Mesenchymal stem cell (in vitro differentiated cells and primary cell): Measurements from ENCODE around the gene SWSAP1.

Experiments
- DNase-seq: peaks from one replicate; pipeline ENCODE4 v3.0.0-alpha.2; 2013
- H2AFZ ChIP-seq: one replicate; pipeline ENCODE4 v1.6.1; 2013; ENCODE audit warnings: low read depth, mild to moderate bottlenecking, control low read depth, inconsistent platforms, low read length, moderate library complexity
- H2AK5ac ChIP-seq: 2 replicates; pipeline ENCODE4 v1.6.1; 2013; ENCODE audit warnings: low read length, moderate library complexity, mild to moderate bottlenecking, inconsistent platforms; ENCODE audit not compliant: severe bottlenecking
- H2BK120ac ChIP-seq: one replicate; pipeline ENCODE4 v1.6.1; 2013; ENCODE audit warnings: low read depth, mild to moderate bottlenecking, inconsistent platforms, low read length, moderate library complexity
- H2BK12ac ChIP-seq, 2 experiments: one replicate each; pipeline ENCODE4 v1.6.1; 2013; ENCODE audit warnings: inconsistent platforms in 2 of 2, low read length in 2 of 2, mild to moderate bottlenecking in 2 of 2, moderate library complexity in 2 of 2, control low read depth in 1 of 2
- H2BK15ac ChIP-seq: one replicate; pipeline ENCODE4 v1.6.1; 2013; ENCODE audit warnings: mild to moderate bottlenecking, low read depth, inconsistent platforms; ENCODE audit not compliant: poor library complexity, severe bottlenecking
- H2BK5ac ChIP-seq: 2 replicates; pipeline ENCODE4 v1.6.1; 2013; ENCODE audit warnings: low read depth, mild to moderate bottlenecking, low read length, control low read depth, inconsistent platforms; ENCODE audit not compliant: poor library complexity, severe bottlenecking
- H3K14ac ChIP-seq, 2 experiments: one replicate each; pipeline ENCODE4 v1.6.1; 2013; ENCODE audit warnings: inconsistent platforms in 2 of 2, low read length in 2 of 2, control low read depth in 1 of 2, mild to moderate bottlenecking in 1 of 2, moderate library complexity in 1 of 2
- H3K18ac ChIP-seq, 2 experiments: one replicate each; pipeline ENCODE4 v1.6.1; 2013; ENCODE audit warnings: inconsistent platforms in 2 of 2, low read length in 2 of 2, control low read depth in 1 of 2, low read depth in 1 of 2, mild to moderate bottlenecking in 1 of 2
- H3K23ac ChIP-seq, 2 experiments: one replicate each; pipeline ENCODE4 v1.6.1; 2013; ENCODE audit warnings: inconsistent platforms in 2 of 2, low read length in 2 of 2, mild to moderate bottlenecking in 2 of 2, moderate library complexity in 2 of 2, control low read depth in 1 of 2
- H3K27ac ChIP-seq: 2 replicates; pipeline ENCODE4 v1.5.1; 2013; ENCODE audit warnings: mild to moderate bottlenecking, moderate library complexity, low read length, control low read depth, inconsistent platforms; ENCODE audit not compliant: poor library complexity, severe bottlenecking
- H3K27me3 ChIP-seq, 2 experiments: 2 replicates each; pipeline versions ENCODE4 v1.6.1 to v1.7.0; 2013; ENCODE audit warnings: low read length in 2 of 2, mild to moderate bottlenecking in 2 of 2, moderate library complexity in 2 of 2, control low read depth in 1 of 2, inconsistent platforms in 1 of 2; ENCODE audit not compliant: control insufficient read depth in 1 of 2, insufficient read depth in 1 of 2
- H3K36me3 ChIP-seq, 2 experiments: 2 replicates each; pipeline versions ENCODE4 v1.6.1 to v1.7.0; 2013; ENCODE audit warnings: low read length in 2 of 2, control low read depth in 1 of 2, inconsistent platforms in 1 of 2, low read depth in 1 of 2, mild to moderate bottlenecking in 1 of 2; ENCODE audit not compliant: insufficient read depth in 2 of 2, control insufficient read depth in 1 of 2
- H3K4ac ChIP-seq, 2 experiments: one replicate each; pipeline ENCODE4 v1.6.1; 2013; ENCODE audit warnings: inconsistent platforms in 2 of 2, low read length in 2 of 2, mild to moderate bottlenecking in 2 of 2, moderate library complexity in 2 of 2, control low read depth in 1 of 2, low read depth in 1 of 2
- H3K4me1 ChIP-seq: 2 replicates; pipeline ENCODE4 v1.6.1; 2013; ENCODE audit warnings: low read depth, low read length, control low read depth; ENCODE audit not compliant: control insufficient read depth, insufficient read depth
- H3K4me2 ChIP-seq: 2 replicates; pipeline ENCODE4 v1.6.1; 2013; ENCODE audit warnings: low read length, mild to moderate bottlenecking, inconsistent platforms; ENCODE audit not compliant: poor library complexity, severe bottlenecking
- H3K4me3 ChIP-seq, 2 experiments: 2 replicates each; pipeline versions ENCODE4 v1.5.1 to v1.7.0; 2013; ENCODE audit warnings: low read length in 2 of 2, mild to moderate bottlenecking in 2 of 2, control low read depth in 1 of 2, low read depth in 1 of 2; ENCODE audit not compliant: insufficient read depth in 1 of 2
- H3K79me1 ChIP-seq: replicated peaks from 2 replicates; pipeline ENCODE4 v1.6.1; 2013; ENCODE audit warnings: mild to moderate bottlenecking, control low read depth, low read length, inconsistent platforms; ENCODE audit not compliant: poor library complexity, severe bottlenecking
- H3K9ac ChIP-seq: 2 replicates; pipeline ENCODE4 v1.7.0; 2013; ENCODE audit warnings: mild to moderate bottlenecking, low read length, moderate library complexity
- H3K9me3 ChIP-seq: 2 replicates; pipeline ENCODE4 v1.7.0; 2013; ENCODE audit warnings: mild to moderate bottlenecking, low read length; ENCODE audit not compliant: control insufficient read depth
- H4K8ac ChIP-seq: one replicate; pipeline ENCODE4 v1.6.1; 2013; ENCODE audit warnings: inconsistent platforms, mild to moderate bottlenecking, low read length, moderate library complexity
- H4K91ac ChIP-seq: one replicate; pipeline ENCODE4 v1.6.1; 2013; ENCODE audit warnings: mild to moderate bottlenecking, low read length, inconsistent platforms
- WGBS: methylation state at CpG from one replicate; pipeline ENCODE4 v1.1.7; 2013; ENCODE audit warnings: mixed read lengths; 5-methylcytosine and 5-hydroxymethylcytosine counted together

SWSAP1 gene

DNA sequence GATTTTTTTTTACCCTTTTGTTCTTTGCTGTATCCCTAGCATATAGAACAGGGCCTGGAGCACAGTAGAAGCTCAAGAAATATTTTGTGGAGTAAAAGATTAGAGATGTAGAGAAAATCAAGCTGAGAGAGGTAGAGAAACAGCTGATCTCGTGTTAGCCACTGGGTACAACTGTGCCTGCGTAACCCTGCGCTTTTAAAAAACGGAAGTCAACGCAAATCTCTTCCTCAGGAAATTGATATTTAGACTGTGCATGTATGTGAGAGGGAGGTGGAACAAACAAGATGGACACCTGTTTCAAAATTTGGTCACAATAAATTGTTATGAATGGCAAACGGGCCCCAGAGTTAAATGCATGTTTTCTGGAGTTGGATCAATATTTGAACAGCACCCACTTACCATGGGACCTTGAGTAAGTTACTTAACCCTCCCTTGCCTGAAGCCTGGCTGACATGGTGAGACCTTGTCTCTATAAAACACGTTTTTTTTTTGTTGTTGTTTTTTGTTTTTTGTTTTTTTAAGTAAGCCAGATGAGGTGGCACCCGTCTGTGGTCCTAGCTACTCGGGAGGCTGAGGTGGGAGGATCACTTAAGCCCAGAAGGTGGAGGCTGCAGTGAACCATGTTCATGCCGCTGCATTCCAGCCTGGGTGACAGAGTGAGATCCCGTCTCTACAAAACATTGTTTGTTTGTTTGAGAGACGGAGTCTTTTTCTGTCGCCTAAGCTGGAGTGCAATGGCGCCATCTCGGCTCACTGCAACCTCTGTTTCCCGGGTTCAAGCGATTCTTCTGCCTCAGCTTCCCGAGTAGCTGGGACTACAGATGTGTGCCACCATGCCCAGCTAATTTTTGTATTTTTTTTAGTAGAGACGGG is 12.9 kb downstream of the SWSAP1 start:
- H2AK5ac ChIP-seq = no peak overlapping the region
- H2BK12ac ChIP-seq = no peak overlapping the region
- H2BK5ac ChIP-seq = no peak overlapping the region
- H3K23ac ChIP-seq = no peak overlapping the region
- no peak overlapping the region for H4K91ac ChIP-seq
- H3K18ac ChIP-seq = no peak overlapping the region
- DNase-seq = no peak
- no peak overlapping the region for H3K4ac ChIP-seq
- H2BK120ac ChIP-seq = no peak overlapping the region
- H3K14ac ChIP-seq = no peak overlapping the region
- no peak overlapping the region for H2BK15ac ChIP-seq
- H3K9me3 ChIP-seq = peaks cover 6% of the 10 kb centered on the region
- H3K36me3 ChIP-seq = no peaks in the 10 kb centered on the region
- no peaks in the 10 kb centered on the region for H3K79me1 ChIP-seq
- peaks cover 8 to 12% of the 10 kb centered on the region in 2 experiments for H3K27me3 ChIP-seq
- no peak overlapping the region for H3K27ac ChIP-seq
- H2AFZ ChIP-seq = no peak overlapping the region
- no peak overlapping the region for H3K9ac ChIP-seq
- H3K4me2 ChIP-seq = no peak overlapping the region
- H4K8ac ChIP-seq = no peak overlapping the region
- no peak overlapping the region for H3K4me3 ChIP-seq
- WGBS = 89% methylated on average over 19 of the region's 19 CpGs
- H3K4me1 ChIP-seq = peaks cover 18% of the 10 kb centered on the region

DNA sequence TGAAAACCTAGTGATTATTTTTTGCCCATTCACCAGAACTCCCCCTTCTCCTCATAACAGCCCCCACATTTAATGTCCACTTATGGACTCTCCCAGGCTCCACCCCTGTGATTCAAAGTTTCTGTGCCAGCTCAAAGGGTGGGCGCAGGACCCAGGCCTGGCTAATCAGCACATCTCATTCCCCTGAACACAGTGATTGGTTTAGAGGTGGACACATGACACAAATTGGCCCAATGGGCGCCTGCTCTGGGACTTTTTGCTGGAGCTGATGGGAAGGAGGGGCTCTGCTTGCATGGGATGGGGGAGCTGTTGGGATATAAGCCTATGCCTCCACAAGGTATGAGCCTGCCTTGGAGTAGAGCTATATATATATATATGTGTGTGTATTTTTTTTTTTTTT is 15.9 kb downstream of the SWSAP1 start:
- Histone ChIP-seq H3K18ac (no peak overlapping the region), H3K27ac (no peak overlapping the region), H2BK12ac (no peak overlapping the region), H3K23ac (no peak overlapping the region), H3K36me3 (no peaks in the 10 kb centered on the region), H4K91ac (no peak overlapping the region), H3K14ac (no peak overlapping the region), H3K4me3 (no peak overlapping the region), H3K27me3 (peaks cover 0 to 9% of the 10 kb centered on the region in 2 experiments), H2AFZ (no peak overlapping the region), H2BK120ac (no peak overlapping the region), H2AK5ac (no peak overlapping the region), H3K79me1 (no peaks in the 10 kb centered on the region), H3K4ac (no peak overlapping the region), H2BK15ac (no peak overlapping the region), H4K8ac (no peak overlapping the region), H3K9me3 (peaks cover 6% of the 10 kb centered on the region), H3K4me1 (no peaks in the 10 kb centered on the region), H2BK5ac (no peak overlapping the region), H3K9ac (no peak overlapping the region), H3K4me2 (no peak overlapping the region)
- DNase-seq = no peak
- 80% methylated on average over 1 of the region's 2 CpGs for WGBS

DNA sequence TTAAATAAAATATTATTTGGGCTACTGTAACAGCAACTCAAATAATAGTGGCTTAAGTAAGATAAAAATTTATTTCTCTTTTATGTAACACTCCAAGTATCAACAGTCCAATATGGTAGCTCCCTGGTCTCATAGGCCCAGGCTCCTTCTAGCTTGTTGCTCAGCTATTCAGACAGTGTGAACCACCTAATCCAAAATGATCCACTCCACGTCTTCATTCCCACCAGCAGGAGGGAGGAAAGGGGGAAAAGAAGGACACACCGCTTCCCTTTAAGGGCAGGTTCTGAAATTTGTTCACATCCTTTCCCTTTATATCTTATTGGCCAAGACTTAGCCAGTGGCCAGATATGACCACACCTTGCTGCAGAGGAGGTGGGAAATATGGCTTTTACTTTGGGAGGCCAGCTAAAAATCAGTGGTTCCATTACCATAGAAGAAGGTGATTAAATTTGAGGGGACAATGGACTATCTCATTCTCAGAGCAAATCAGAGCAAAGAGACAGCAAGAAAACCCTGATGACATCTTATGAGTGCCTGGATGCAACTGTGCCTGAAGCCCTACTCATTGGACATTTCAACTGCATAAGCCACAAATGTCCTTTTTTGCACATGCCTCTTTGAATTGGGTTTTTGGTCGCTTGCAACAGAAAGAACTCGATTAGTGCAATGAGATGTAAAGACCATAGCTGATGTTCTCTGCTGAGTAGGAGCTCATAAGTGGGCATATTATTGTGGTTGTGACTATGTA is 16.6 kb downstream of the SWSAP1 start:
- Histone ChIP-seq H3K9me3 (peaks cover 6% of the 10 kb centered on the region), H2BK15ac (no peak overlapping the region), H3K4me3 (no peak overlapping the region), H3K23ac (no peak overlapping the region), H4K91ac (no peak overlapping the region), H3K14ac (no peak overlapping the region), H3K18ac (no peak overlapping the region), H3K27ac (no peak overlapping the region), H2AFZ (no peak overlapping the region), H3K36me3 (no peaks in the 10 kb centered on the region), H2AK5ac (no peak overlapping the region), H3K4me1 (no peaks in the 10 kb centered on the region), H2BK5ac (no peak overlapping the region), H2BK120ac (no peak overlapping the region), H2BK12ac (no peak overlapping the region), H3K4ac (no peak overlapping the region), H3K4me2 (no peak overlapping the region), H3K79me1 (no peaks in the 10 kb centered on the region), H4K8ac (no peak overlapping the region), H3K27me3 (peaks cover 0 to 9% of the 10 kb centered on the region in 2 experiments), H3K9ac (no peak overlapping the region)
- no peak for DNase-seq
- WGBS = 83% methylated on average over 3 of the region's 4 CpGs

DNA sequence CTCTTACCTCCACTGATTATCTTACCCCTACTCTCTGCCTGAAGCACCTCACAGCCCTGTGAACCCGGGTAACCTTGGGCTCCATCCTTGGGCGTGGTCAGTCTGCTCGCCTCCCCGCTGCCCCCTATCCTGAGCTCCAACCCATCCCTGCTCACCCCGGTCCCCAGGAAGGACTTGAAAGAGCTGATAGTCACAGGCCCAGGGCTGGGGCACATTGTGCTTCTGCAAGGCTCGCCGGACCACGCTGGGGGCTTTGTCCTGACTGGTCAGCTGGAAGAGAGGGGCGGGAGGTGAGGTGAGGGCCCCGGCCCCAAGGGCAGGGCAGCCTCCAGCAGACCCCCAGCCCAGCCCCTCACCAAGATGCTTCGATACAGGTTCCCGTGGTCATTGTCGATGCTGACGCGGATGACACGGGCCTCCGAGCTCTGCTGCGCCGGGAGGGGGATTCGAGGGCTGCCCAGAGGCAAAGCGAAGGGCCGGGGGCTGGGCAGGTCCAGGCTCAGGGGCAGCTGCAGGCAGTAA is 22.7 kb downstream of the SWSAP1 start:
- Histone ChIP-seq H2BK12ac (no peak overlapping the region), H3K23ac (no peak overlapping the region), H2BK15ac (no peak overlapping the region), H3K4me2 (no peak overlapping the region), H3K4me3 (no peak overlapping the region), H3K9ac (no peak overlapping the region), H3K79me1 (no peaks in the 10 kb centered on the region), H2AK5ac (no peak overlapping the region), H2BK120ac (no peak overlapping the region), H3K27me3 (peaks cover 0 to 6% of the 10 kb centered on the region in 2 experiments), H2BK5ac (no peak overlapping the region), H3K4me1 (no peaks in the 10 kb centered on the region), H3K18ac (no peak overlapping the region), H4K91ac (no peak overlapping the region), H3K27ac (no peak overlapping the region), H4K8ac (no peak overlapping the region), H3K4ac (no peak overlapping the region), H2AFZ (no peak overlapping the region), H3K9me3 (no peaks in the 10 kb centered on the region), H3K14ac (no peak overlapping the region), H3K36me3 (no peaks in the 10 kb centered on the region)
- DNase-seq = no peak
- 95% methylated on average over 22 of the region's 22 CpGs for WGBS
